Mesenchymal stem cell (in vitro differentiated cells and primary cell): ENCODE measurements around the gene EOLA1.
"Not testable (repeated sequence)": the region's sequence is repeated elsewhere in the genome, so short reads cannot be mapped to it uniquely, and the experiment has no call there.

Experiments
- DNase-seq: peaks from one replicate; pipeline ENCODE4 v3.0.0-alpha.2; 2013
- H2AFZ ChIP-seq: one replicate; pipeline ENCODE4 v1.6.1; 2013; ENCODE audit warnings: low read depth, mild to moderate bottlenecking, control low read depth, inconsistent platforms, low read length, moderate library complexity
- H2AK5ac ChIP-seq: 2 replicates; pipeline ENCODE4 v1.6.1; 2013; ENCODE audit warnings: low read length, moderate library complexity, mild to moderate bottlenecking, inconsistent platforms; ENCODE audit not compliant: severe bottlenecking
- H2BK120ac ChIP-seq: one replicate; pipeline ENCODE4 v1.6.1; 2013; ENCODE audit warnings: low read depth, mild to moderate bottlenecking, inconsistent platforms, low read length, moderate library complexity
- H2BK12ac ChIP-seq, 2 experiments: one replicate each; pipeline ENCODE4 v1.6.1; 2013; ENCODE audit warnings: inconsistent platforms in 2 of 2, low read length in 2 of 2, mild to moderate bottlenecking in 2 of 2, moderate library complexity in 2 of 2, control low read depth in 1 of 2
- H2BK15ac ChIP-seq: one replicate; pipeline ENCODE4 v1.6.1; 2013; ENCODE audit warnings: mild to moderate bottlenecking, low read depth, inconsistent platforms; ENCODE audit not compliant: poor library complexity, severe bottlenecking
- H2BK5ac ChIP-seq: 2 replicates; pipeline ENCODE4 v1.6.1; 2013; ENCODE audit warnings: low read depth, mild to moderate bottlenecking, low read length, control low read depth, inconsistent platforms; ENCODE audit not compliant: poor library complexity, severe bottlenecking
- H3K14ac ChIP-seq, 2 experiments: one replicate each; pipeline ENCODE4 v1.6.1; 2013; ENCODE audit warnings: inconsistent platforms in 2 of 2, low read length in 2 of 2, control low read depth in 1 of 2, mild to moderate bottlenecking in 1 of 2, moderate library complexity in 1 of 2
- H3K18ac ChIP-seq, 2 experiments: one replicate each; pipeline ENCODE4 v1.6.1; 2013; ENCODE audit warnings: inconsistent platforms in 2 of 2, low read length in 2 of 2, control low read depth in 1 of 2, low read depth in 1 of 2, mild to moderate bottlenecking in 1 of 2
- H3K23ac ChIP-seq, 2 experiments: one replicate each; pipeline ENCODE4 v1.6.1; 2013; ENCODE audit warnings: inconsistent platforms in 2 of 2, low read length in 2 of 2, mild to moderate bottlenecking in 2 of 2, moderate library complexity in 2 of 2, control low read depth in 1 of 2
- H3K27ac ChIP-seq: 2 replicates; pipeline ENCODE4 v1.5.1; 2013; ENCODE audit warnings: mild to moderate bottlenecking, moderate library complexity, low read length, control low read depth, inconsistent platforms; ENCODE audit not compliant: poor library complexity, severe bottlenecking
- H3K27me3 ChIP-seq, 2 experiments: 2 replicates each; pipeline versions ENCODE4 v1.6.1 to v1.7.0; 2013; ENCODE audit warnings: low read length in 2 of 2, mild to moderate bottlenecking in 2 of 2, moderate library complexity in 2 of 2, control low read depth in 1 of 2, inconsistent platforms in 1 of 2; ENCODE audit not compliant: control insufficient read depth in 1 of 2, insufficient read depth in 1 of 2
- H3K36me3 ChIP-seq, 2 experiments: 2 replicates each; pipeline versions ENCODE4 v1.6.1 to v1.7.0; 2013; ENCODE audit warnings: low read length in 2 of 2, control low read depth in 1 of 2, inconsistent platforms in 1 of 2, low read depth in 1 of 2, mild to moderate bottlenecking in 1 of 2; ENCODE audit not compliant: insufficient read depth in 2 of 2, control insufficient read depth in 1 of 2
- H3K4ac ChIP-seq, 2 experiments: one replicate each; pipeline ENCODE4 v1.6.1; 2013; ENCODE audit warnings: inconsistent platforms in 2 of 2, low read length in 2 of 2, mild to moderate bottlenecking in 2 of 2, moderate library complexity in 2 of 2, control low read depth in 1 of 2, low read depth in 1 of 2
- H3K4me1 ChIP-seq: 2 replicates; pipeline ENCODE4 v1.6.1; 2013; ENCODE audit warnings: low read depth, low read length, control low read depth; ENCODE audit not compliant: control insufficient read depth, insufficient read depth
- H3K4me2 ChIP-seq: 2 replicates; pipeline ENCODE4 v1.6.1; 2013; ENCODE audit warnings: low read length, mild to moderate bottlenecking, inconsistent platforms; ENCODE audit not compliant: poor library complexity, severe bottlenecking
- H3K4me3 ChIP-seq, 2 experiments: 2 replicates each; pipeline versions ENCODE4 v1.5.1 to v1.7.0; 2013; ENCODE audit warnings: low read length in 2 of 2, mild to moderate bottlenecking in 2 of 2, control low read depth in 1 of 2, low read depth in 1 of 2; ENCODE audit not compliant: insufficient read depth in 1 of 2
- H3K79me1 ChIP-seq: replicated peaks from 2 replicates; pipeline ENCODE4 v1.6.1; 2013; ENCODE audit warnings: mild to moderate bottlenecking, control low read depth, low read length, inconsistent platforms; ENCODE audit not compliant: poor library complexity, severe bottlenecking
- H3K9ac ChIP-seq: 2 replicates; pipeline ENCODE4 v1.7.0; 2013; ENCODE audit warnings: mild to moderate bottlenecking, low read length, moderate library complexity
- H3K9me3 ChIP-seq: 2 replicates; pipeline ENCODE4 v1.7.0; 2013; ENCODE audit warnings: mild to moderate bottlenecking, low read length; ENCODE audit not compliant: control insufficient read depth
- H4K8ac ChIP-seq: one replicate; pipeline ENCODE4 v1.6.1; 2013; ENCODE audit warnings: inconsistent platforms, mild to moderate bottlenecking, low read length, moderate library complexity
- H4K91ac ChIP-seq: one replicate; pipeline ENCODE4 v1.6.1; 2013; ENCODE audit warnings: mild to moderate bottlenecking, low read length, inconsistent platforms
- WGBS: methylation state at CpG from one replicate; pipeline ENCODE4 v1.1.7; 2013; ENCODE audit warnings: mixed read lengths; 5-methylcytosine and 5-hydroxymethylcytosine counted together

Gene EOLA1

GRCh38 chrX:149518236-149518635, 22.6 kb upstream of the EOLA1 start:
- Histone ChIP-seq H4K8ac (no peak overlapping the region), H4K91ac (no peak overlapping the region), H3K79me1 (no peaks in the 10 kb centered on the region), H3K4me3 (no peak overlapping the region), H3K23ac (no peak overlapping the region), H2BK5ac (no peak overlapping the region), H2BK120ac (no peak overlapping the region), H3K27ac (no peak overlapping the region), H2AFZ (no peak overlapping the region), H3K14ac (no peak overlapping the region), H2BK12ac (no peak overlapping the region), H3K9me3 (no peaks in the 10 kb centered on the region), H3K27me3 (peaks cover 4 to 35% of the 10 kb centered on the region in 2 experiments), H2AK5ac (no peak overlapping the region), H3K9ac (no peak overlapping the region), H3K4me1 (no peaks in the 10 kb centered on the region), H2BK15ac (no peak overlapping the region), H3K18ac (no peak overlapping the region), H3K4me2 (no peak overlapping the region), H3K4ac (no peak overlapping the region), H3K36me3 (no peaks in the 10 kb centered on the region)
- WGBS, result 88% methylated on average over 4 of the region's 7 CpGs
- no peak for DNase-seq

- not testable (repeated sequence) for H3K4me3 ChIP-seq, H3K79me1 ChIP-seq, H3K36me3 ChIP-seq, H3K4me2 ChIP-seq, H3K9me3 ChIP-seq, H4K8ac ChIP-seq, H2AFZ ChIP-seq, H3K18ac ChIP-seq, H2BK15ac ChIP-seq, H4K91ac ChIP-seq, H3K9ac ChIP-seq, DNase-seq, H3K4me1 ChIP-seq, H3K4ac ChIP-seq, H2BK12ac ChIP-seq, H3K23ac ChIP-seq, H3K27ac ChIP-seq, H2BK120ac ChIP-seq, H2AK5ac ChIP-seq, H2BK5ac ChIP-seq, H3K14ac ChIP-seq
- peaks cover 4 to 23% of the 10 kb centered on the region in 2 experiments for H3K27me3 ChIP-seq
- 93% methylated on average over 3 of the region's 3 CpGs for WGBS
These were observed 20.1 kb upstream of the EOLA1 start for GRCh38 chrX:149520636-149521277.

- H2BK12ac ChIP-seq, result no peak overlapping the region
- no peak overlapping the region for H2BK15ac ChIP-seq
- peaks cover 1% of the 10 kb centered on the region for H3K4me1 ChIP-seq
- H3K4me2 ChIP-seq, result no peak overlapping the region
- no peak overlapping the region for H4K91ac ChIP-seq
- H3K14ac ChIP-seq, result no peak overlapping the region
- no peak overlapping the region for H2BK5ac ChIP-seq
- no peak overlapping the region for H3K27ac ChIP-seq
- DNase-seq, result no peak
- no peak overlapping the region for H4K8ac ChIP-seq
- no peak overlapping the region for H2AK5ac ChIP-seq
- no peaks in the 10 kb centered on the region for H3K79me1 ChIP-seq
- H2BK120ac ChIP-seq, result no peak overlapping the region
- no peak overlapping the region for H3K4ac ChIP-seq
- H3K18ac ChIP-seq, result no peak overlapping the region
- H3K9me3 ChIP-seq, result no peaks in the 10 kb centered on the region
- no peaks in the 10 kb centered on the region for H3K36me3 ChIP-seq
- no peak overlapping the region for H3K9ac ChIP-seq
- WGBS, result 96% methylated on average over 5 of the region's 9 CpGs
- H3K4me3 ChIP-seq, result no peak overlapping the region
- H3K23ac ChIP-seq, result no peak overlapping the region
- no peak overlapping the region for H2AFZ ChIP-seq
- peaks cover 4 to 17% of the 10 kb centered on the region in 2 experiments for H3K27me3 ChIP-seq
These were observed 19.4 kb upstream of the EOLA1 start for GRCh38 chrX:149521438-149521837.

DNA sequence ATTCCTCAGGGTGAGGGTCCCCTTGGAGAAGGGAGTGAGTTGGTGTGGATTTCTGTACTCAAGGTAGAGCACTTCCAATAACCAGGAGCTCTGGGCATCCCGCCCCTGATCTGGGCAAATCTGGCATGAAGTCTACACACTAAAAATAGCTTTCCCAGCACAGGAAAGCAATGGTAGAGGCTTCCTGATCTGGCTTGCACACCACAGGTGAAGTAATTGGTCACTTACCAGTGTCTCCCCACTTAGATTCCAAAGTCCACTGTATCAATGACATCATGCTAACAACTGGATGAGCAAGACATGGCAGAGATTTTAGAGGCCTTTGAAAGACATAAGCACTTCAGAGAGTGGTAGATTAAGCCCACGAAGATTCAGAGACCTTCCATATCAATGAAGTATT, 17.9 kb upstream of the EOLA1 start:
- no peaks in the 10 kb centered on the region for H3K79me1 ChIP-seq
- no CpG with 5 or more reads among the region's 2 CpGs for WGBS

More for the DNA sequence above, 17.9 kb upstream of the EOLA1 start:
- Histone ChIP-seq H3K14ac (no peak overlapping the region), H3K36me3 (no peaks in the 10 kb centered on the region), H2BK5ac (no peak overlapping the region), H3K27ac (no peak overlapping the region), H3K4me1 (peaks cover 1% of the 10 kb centered on the region), H3K4me3 (no peak overlapping the region), H3K18ac (no peak overlapping the region), H3K9me3 (no peaks in the 10 kb centered on the region), H3K9ac (no peak overlapping the region), H3K23ac (no peak overlapping the region), H2AK5ac (no peak overlapping the region), H3K27me3 (peaks cover 4 to 14% of the 10 kb centered on the region in 2 experiments), H2AFZ (no peak overlapping the region), H3K4ac (no peak overlapping the region), H3K4me2 (no peak overlapping the region), H4K91ac (no peak overlapping the region), H2BK12ac (no peak overlapping the region), H2BK15ac (no peak overlapping the region), H2BK120ac (no peak overlapping the region), H4K8ac (no peak overlapping the region)
- no peak for DNase-seq
